NOMO-1 treated with dmso at 0.1 percent for 144 hours (cell line): Measurements from ENCODE around the gene MTHFS.

Experiments
- DNase-seq: peaks from one replicate; lab custom pipeline; 2025; ENCODE audit not compliant: unreplicated experiment; lab: John Stamatoyannopoulos, UW

MTHFS gene

GRCh38 chr15:79881254-79881653 lies 15.6 kb downstream of the MTHFS start:
- DNase-seq: no peak

- no peak for DNase-seq
These were observed 18.6 kb downstream of the MTHFS start for GRCh38 chr15:79878078-79878705.

- no peak for DNase-seq
These were observed 21.6 kb downstream of the MTHFS start for GRCh38 chr15:79875213-79875612.

- no peak for DNase-seq
These were observed 22.6 kb downstream of the MTHFS start for GRCh38 chr15:79874242-79874641.

GRCh38 chr15:79872358-79873017 lies 24.3 kb downstream of the MTHFS start:
- peak; percentile 26 for DNase-seq

GRCh38 chr15:79868554-79868953 lies 28.3 kb downstream of the MTHFS start:
- no peak for DNase-seq

- no peak for DNase-seq
These were observed 32.9 kb downstream of the MTHFS start for GRCh38 chr15:79863886-79864285.

GRCh38 chr15:79862191-79862590 lies 34.6 kb downstream of the MTHFS start:
- no peak for DNase-seq

GRCh38 chr15:79860661-79861060 lies 36.2 kb downstream of the MTHFS start:
- no peak for DNase-seq

- DNase-seq: no peak
These were observed 38.3 kb downstream of the MTHFS start for GRCh38 chr15:79858469-79858868.

- peak; percentile 59 for DNase-seq
These were observed 43.1 kb downstream of the MTHFS start for GRCh38 chr15:79853492-79854328.

- DNase-seq: no peak
These were observed 47.0 kb downstream of the MTHFS start for GRCh38 chr15:79849789-79850188.

- no peak for DNase-seq
These were observed 50.3 kb downstream of the MTHFS start for GRCh38 chr15:79846539-79846938.

GRCh38 chr15:79844221-79844620 lies 52.6 kb downstream of the MTHFS start:
- no peak for DNase-seq

GRCh38 chr15:79837846-79838245 lies 59.0 kb downstream of the MTHFS start:
- no peak for DNase-seq

- no peak for DNase-seq
These were observed 62.3 kb downstream of the MTHFS start for GRCh38 chr15:79834495-79834894.

GRCh38 chr15:79832367-79833120 lies 64.3 kb downstream of the MTHFS start:
- no peak for DNase-seq

- DNase-seq: no peak
These were observed 65.2 kb downstream of the MTHFS start for GRCh38 chr15:79831604-79832003.

GRCh38 chr15:79829950-79830349 lies 66.9 kb downstream of the MTHFS start:
- no peak for DNase-seq

- no peak for DNase-seq
These were observed 68.4 kb downstream of the MTHFS start for GRCh38 chr15:79828447-79828846.

GRCh38 chr15:79826800-79827199 lies 70.0 kb downstream of the MTHFS start:
- DNase-seq: no peak
